ENCODE results near the gene LENG8. TPM values are rescaled to one million over a fixed set of nuclear protein-coding genes. Genes with fewer than 3 reads are reported as not detected.

The LENG8 gene
- total and polyA plus RNA-seq, 2 of the 8 experiments (the other 6 are each of a cell fraction or from before 2014, with no cell fraction given), result 62.2 to 108 TPM

- TF ChIP-seq TAF7 (optimal IDR thresholded peaks at IDR 0.05; ENCODE audit: borderline replicate concordance, low read depth, low read length), result no peak
Measured at GRCh38 chr19:54489766-54490165, 40.8 kb downstream of the LENG8 start (continued).

Measured in H1 (cell line).